GM21529 (cell line): Measurements from ENCODE around the gene RIMS3.
"Not testable (repeated sequence)": the region's sequence is repeated elsewhere in the genome, so short reads cannot be mapped to it uniquely, and the experiment has no call there.

Experiments
- ATAC-seq: cut with Tn5 transposase; IDR thresholded peaks from one replicate; pipeline ENCODE4 v1.9.1; 2021; ENCODE audit not compliant: unreplicated experiment

The RIMS3 gene

GRCh38 chr1:40633523-40633922 lies 32.0 kb downstream of the RIMS3 start:
- no peak for ATAC-seq

DNA sequence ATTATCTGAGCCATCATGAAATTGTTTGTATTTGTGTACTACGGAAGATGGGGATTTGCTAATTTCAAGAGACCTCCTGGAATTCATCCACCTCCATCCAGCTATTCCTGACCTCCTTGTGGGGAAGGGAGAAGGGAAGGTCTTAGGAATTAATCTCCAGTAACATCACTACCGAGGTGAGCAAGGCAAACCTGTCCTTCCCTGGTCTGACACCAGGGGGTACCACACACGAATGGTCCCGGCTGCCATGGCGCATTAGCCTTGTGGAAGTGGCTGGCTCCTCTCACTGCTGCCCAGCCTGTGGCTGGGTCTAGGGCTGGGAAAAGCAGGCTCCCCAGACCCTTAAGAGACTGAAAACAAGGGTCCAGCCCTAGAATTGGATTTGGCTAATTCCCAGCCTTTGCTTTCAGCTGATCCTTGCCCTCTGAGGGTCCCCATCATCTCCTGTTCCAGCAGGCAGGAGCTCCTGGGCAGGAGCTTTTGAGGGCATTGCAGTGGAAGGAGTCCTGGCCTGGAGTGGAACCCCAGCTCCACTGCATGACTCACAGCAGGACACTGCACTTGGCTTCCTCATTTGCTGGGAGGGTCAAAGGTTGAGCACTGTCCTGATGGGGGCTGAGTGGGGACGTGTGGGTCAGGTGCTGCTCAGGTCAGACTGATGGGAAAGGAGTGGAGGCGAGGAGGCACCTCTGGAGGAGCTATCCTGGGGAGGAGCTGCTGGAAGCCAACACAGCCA lies 34.8 kb downstream of the RIMS3 start:
- no peak for ATAC-seq

DNA sequence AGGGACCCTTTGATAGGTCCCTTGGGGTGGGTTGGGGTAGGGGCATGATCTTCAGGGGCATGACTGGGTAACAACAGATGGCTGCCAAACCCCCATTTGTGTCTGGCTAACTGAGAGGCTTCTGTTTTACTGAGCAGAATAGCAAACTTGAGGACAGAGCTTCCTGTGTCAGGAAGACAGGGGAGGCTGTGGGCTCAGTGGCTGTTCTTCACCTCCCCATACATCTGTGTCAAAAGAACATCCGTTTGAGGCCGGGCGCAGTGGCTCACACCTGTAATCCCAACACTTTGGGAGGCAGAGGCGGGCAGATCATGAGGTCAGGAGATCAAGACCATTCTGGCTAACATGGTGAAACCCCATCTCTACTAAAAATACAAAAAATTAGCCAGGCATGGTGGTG lies 35.9 kb downstream of the RIMS3 start:
- not testable (repeated sequence) for ATAC-seq

DNA sequence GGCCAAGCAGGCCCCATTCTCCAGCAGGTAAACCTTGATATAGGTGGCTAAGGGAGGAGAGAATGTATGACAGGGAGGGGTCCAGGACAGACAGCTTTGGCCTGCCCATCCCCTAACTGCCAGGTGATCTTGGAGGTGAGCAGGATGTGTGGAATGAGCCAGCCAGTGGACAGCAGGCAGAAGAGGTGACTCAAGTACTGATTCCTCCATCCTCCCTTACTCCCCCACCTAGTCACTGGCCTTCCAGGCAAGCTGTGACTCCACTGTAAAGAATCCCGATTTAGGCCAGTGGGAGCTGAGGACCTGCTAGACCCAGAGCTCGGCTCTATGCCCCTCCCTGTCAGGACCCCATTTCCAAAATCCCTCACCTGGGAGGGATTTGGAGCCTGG lies 36.6 kb downstream of the RIMS3 start:
- no peak for ATAC-seq

DNA sequence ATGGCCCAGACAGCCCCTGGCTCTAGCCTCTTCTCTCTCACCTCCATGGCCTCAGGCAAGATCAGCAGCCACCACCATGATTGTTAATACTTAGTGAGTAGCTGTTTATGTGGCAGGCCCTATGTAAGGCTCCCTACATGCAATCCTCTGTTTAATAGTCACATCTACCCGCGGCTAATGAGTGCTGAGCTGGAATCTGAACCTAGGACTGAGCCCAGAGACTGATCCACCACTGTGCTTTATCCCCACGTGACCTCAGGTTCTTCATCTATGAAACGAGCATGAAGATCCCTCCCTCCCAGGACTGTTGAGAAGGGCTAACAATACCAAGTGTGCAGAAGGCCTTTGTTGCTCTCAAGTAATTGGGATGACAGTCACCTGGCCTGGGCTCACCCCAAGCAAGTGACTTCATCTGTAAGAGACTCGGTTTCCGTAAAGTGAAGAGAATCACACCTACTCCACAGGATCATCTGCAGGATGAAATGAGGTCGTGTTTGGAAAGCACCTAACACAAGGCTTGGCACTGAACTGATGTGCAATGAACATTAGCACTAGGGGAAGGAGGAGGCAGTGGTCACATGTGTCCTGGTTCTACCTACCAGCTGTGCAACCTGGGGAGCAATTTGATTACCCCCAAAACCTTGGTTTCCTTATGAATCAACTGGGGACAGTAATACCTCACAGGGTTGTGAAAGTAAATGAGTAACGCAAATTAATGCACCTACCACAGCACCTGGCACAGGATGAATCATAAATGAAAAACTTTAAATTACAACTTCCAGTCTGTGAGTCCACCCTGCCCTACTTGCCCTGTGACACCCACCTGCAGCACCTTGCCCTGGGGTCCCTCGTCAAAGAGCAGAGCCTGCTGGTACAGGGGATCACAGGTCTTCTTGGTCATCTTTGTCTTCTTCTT lies 37.2 kb downstream of the RIMS3 start:
- peak; percentile 72 for ATAC-seq

GRCh38 chr1:40626383-40626770 lies 39.1 kb downstream of the RIMS3 start:
- ATAC-seq, result no peak

DNA sequence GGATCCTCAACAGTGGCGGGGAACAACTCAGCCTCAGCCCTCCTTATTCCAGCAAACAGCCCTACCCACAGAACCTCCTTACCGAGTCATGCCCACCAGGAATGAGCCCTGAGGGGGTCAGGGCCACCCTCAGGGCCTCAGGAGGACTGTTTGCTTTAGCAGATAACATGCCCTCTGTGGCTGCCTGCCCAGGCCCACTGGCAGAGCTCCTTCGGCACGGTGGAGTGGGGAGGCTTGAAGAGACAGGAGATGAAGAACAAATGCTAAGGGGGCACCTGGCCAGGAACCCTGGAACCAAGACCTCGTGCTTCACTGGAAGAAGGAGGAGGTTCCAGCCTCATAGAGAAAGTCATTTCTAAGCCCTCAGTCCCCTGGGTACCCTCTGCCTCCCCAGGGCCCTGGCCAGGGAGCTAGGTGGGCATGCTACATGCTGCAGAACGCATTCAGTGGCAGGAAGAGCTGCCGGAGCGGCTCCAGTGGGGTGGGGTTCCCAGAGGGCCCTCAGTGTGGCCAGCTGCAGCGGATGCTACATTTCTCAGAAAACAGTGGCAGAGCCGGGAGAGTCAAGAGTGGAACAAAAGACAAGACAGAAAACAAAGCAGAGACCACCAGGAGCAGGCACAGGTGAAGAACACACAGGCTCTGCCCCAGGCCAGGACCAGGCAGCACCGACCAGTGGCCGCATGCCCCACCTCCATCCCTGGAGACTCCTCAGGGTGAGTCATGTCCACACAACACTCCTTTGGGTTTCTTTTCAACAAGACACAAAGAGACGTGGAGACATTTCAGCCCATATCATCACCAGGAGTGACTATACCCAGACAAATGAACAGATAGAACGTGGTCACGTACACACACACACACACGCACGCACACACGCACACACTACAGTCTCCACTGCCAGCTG lies 39.8 kb downstream of the RIMS3 start:
- ATAC-seq, result no peak

GRCh38 chr1:40625076-40625475 lies 40.4 kb downstream of the RIMS3 start:
- ATAC-seq, result no peak

- ATAC-seq, result no peak
Observed at GRCh38 chr1:40622936-40623629, 42.4 kb downstream of the RIMS3 start.

DNA sequence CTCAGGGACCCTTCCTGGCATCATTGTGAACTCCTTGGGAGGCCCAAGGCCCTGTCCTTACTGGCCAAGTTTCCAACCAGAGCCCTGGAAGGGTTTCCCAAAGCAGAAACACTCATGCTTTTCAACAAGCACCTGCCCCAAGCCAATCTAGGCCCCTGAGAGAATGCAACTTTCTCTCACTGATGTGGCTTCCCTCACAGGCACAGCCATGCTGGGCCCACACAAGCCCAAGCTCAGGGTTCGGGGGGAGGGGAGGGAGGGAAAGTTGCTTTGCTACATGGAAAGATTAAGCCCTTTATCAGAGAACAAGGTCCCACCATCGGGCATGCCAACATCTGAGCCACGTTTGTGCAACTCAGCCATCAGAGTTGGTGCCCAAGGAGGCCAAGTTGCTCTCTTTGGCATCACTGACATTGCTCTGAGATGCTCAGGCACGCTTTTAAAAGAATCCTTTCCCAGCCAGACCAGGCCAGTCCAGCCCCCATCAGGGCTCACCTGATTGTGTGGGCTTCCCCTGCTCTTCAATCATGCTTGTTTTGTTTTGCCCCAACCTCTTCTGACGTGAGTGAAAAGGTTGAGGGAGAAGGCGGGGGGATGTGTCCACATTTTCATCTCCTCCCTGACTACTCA lies 43.5 kb downstream of the RIMS3 start:
- ATAC-seq, result no peak

DNA sequence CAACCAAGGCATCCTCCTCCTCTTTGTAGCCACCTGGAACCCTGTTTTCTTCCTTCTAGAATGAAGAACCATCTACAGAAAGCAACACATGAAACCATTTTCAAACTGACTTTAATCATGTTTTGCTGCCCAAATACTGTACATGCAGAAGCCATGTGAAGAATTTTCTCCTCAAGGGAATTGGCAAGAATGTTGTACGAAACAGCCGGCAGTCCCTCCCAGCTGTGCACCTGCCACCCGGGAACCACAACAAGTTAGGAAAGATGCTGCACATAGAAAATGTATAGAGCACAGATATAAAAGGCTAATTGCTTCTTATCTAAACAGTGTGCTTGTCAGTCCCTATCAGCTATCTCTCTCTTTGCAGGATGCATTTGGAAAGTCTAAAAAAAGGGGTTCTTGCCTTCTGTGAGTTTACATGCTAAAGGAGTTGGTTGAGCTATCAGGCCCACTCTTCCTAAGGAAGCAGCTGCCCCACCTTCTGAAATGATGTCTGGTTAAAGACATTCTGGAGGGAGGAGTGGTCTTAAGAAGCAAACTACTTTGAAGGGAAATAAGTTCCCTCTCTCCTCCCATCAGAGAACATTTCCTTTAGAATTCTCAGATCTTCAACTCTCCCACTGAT lies 44.8 kb downstream of the RIMS3 start:
- no peak for ATAC-seq

GRCh38 chr1:40620150-40620549 lies 45.3 kb downstream of the RIMS3 start:
- ATAC-seq, result no peak

- no peak for ATAC-seq
Observed at GRCh38 chr1:40618108-40618507, 47.4 kb downstream of the RIMS3 start.

- no peak for ATAC-seq
Observed at GRCh38 chr1:40612345-40612831, 53.1 kb downstream of the RIMS3 start.

- ATAC-seq, result no peak
Observed at GRCh38 chr1:40610156-40610555, 55.3 kb downstream of the RIMS3 start.

GRCh38 chr1:40607921-40608320 lies 57.6 kb downstream of the RIMS3 start:
- ATAC-seq, result no peak

DNA sequence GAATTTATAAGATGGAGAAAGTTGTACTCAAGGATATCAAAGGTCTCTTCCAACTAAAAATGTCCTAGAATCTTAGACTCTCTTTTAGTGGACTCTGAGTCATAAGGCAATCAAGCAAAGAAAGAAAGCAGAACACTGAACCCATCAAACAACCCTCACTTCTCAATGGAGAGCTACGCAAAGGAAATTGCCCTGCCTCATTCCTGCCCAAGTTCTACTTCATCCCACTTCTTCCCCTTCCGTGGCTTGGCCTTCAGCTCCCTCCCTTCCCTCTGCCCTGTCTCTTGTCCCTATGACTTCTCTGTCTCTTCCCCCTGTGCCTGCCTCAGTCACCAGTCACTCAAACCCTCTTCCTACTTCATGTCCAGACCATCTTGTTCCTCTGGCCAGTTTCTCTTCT lies 58.5 kb downstream of the RIMS3 start:
- no peak for ATAC-seq

DNA sequence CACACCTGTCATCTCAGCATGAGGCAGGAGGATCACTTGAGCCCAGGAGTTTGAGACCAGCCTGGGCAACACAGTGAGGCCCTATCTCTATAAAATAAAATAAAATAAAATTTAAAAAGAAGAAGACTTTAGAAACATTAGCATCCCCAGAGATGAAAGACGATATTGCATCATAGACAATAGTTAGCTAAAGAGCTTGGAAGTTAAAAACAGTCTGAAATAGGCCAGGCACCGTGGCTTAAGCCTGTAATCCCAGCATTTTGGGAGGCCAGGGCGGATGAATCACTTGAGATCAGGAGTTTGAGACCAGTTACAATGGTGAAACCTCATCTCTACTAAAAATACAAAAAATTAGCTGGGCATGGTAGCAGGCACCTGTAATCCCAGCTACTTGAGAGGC lies 59.3 kb downstream of the RIMS3 start:
- no peak for ATAC-seq

DNA sequence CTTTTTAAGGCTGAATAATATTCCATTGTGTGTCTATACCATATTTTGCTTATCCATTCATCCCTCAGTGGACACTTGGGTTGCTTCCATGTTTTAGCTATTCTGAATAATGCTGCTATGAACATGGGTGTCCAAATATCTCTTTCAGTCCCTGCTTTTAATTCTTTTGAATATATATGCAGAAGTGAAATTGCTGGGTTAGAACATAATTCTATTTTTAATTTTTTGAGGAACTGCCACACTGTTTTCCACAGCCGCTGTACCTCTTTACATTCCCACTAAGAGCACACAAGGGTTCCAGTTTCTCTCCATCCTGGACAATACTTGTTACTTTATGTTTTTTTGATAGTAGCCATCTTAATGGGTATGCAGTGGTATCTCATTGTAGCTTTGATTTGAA lies 65.6 kb downstream of the RIMS3 start:
- no peak for ATAC-seq

DNA sequence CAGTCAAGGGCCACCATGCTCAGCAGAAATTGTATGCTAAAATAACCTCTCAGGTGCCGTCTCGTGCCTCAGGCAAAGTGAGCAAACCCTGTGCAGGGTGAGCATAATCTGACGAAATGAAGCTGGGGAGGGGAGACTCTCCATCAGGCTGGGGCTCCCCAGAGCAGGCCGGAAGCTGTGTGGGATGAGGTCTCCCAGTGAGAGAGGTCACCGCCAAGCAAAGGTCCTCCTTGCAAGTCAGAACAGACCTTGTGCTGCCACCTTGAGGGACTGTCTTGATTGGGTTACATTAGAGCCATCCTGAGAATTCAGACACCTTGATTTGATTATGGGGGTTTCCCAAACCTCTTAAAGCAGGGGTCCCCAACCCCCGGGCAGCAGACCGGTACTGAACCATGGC lies 69.9 kb downstream of the RIMS3 start:
- no peak for ATAC-seq
